ENCODE data around the gene GPR78. TPM values are rescaled to one million over a fixed set of nuclear protein-coding genes. Genes with fewer than 3 reads are reported as not detected.

The GPR78 gene
- total RNA-seq, 1 donor from 2014 or later = not detected

DNA sequence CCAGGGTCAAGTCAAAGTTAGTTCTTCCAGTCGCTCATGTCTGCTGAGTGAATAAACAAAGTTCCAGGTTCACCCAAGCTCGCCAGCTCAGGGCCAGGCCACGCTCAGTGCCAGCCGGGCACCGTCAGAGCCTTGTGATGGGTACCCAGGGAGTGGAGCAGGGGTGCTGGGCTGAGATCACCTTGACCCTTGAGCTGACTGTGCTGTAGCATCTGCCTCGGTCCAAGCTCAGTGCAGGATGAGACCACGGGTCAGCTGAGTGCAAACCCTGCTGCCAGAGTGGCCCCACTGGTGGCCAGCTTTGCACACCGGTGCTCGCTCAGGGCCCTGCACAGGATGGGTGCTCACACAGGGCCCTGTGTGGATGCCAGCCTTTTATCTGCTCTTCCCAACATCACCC is 16.7 kb downstream of the GPR78 start:
- Mint-ChIP-seq H3K9me3 (no peaks in the 10 kb centered on the region), H3K27ac (no peak overlapping the region), H3K4me1 (no peaks in the 10 kb centered on the region), H3K36me3 (ENCODE audit: low read depth) (no peaks in the 10 kb centered on the region), H3K27me3 (peaks cover 12% of the 10 kb centered on the region), H3K4me3 (no peak overlapping the region)
- intact Hi-C loops (cut with micrococcal nuclease) = no loop called here
- DNase-seq (no peak), ATAC-seq (ENCODE audit: low read depth) (no peak)
- ChIA-PET POLR2A (no interaction called here), CTCF (no interaction called here)
- no peak for TF ChIP-seq CTCF (IDR thresholded peaks at IDR 0.05)

GRCh38 chr4:8597319-8597718 is 17.1 kb downstream of the GPR78 start:
- Mint-ChIP-seq H3K36me3 (ENCODE audit: low read depth) (no peaks in the 10 kb centered on the region), H3K27me3 (peaks cover 10% of the 10 kb centered on the region), H3K27ac (no peak overlapping the region), H3K9me3 (no peaks in the 10 kb centered on the region), H3K4me1 (no peaks in the 10 kb centered on the region), H3K4me3 (no peak overlapping the region)
- TF ChIP-seq CTCF (IDR thresholded peaks at IDR 0.05) = no peak
- POLR2A ChIA-PET = no interaction called here
- intact Hi-C loops (cut with micrococcal nuclease) = no loop called here
- CTCF ChIA-PET = no interaction called here
- no peak for DNase-seq
- ATAC-seq (ENCODE audit: low read depth) = no peak

DNA sequence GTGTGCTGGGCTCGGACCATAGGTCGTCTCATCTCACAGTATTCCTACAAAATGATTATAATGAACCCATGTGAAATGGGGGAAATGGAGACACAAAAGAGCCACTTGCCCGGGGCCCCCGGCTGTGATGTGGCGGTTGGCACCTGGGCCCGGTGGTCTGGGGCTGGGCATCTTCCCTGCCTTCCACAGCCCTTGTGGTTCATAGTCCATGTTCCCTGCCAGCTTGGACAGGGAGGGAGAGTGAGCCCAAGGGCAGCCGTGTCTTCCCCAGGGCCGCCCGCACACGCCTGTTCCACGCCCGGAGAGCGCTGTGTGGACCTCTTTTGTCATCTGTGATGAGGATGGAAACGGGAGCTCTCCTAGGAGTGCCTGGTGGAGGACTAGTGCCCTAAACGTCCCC is 17.6 kb downstream of the GPR78 start:
- DNase-seq (no peak), ATAC-seq (ENCODE audit: low read depth) (no peak)
- Mint-ChIP-seq H3K4me1 (no peaks in the 10 kb centered on the region), H3K4me3 (no peak overlapping the region), H3K27ac (no peak overlapping the region), H3K9me3 (no peaks in the 10 kb centered on the region), H3K36me3 (ENCODE audit: low read depth) (no peaks in the 10 kb centered on the region), H3K27me3 (peaks cover 10% of the 10 kb centered on the region)
- intact Hi-C loops (cut with micrococcal nuclease) = no loop called here
- ChIA-PET POLR2A (no interaction called here), CTCF (no interaction called here)
- TF ChIP-seq CTCF (IDR thresholded peaks at IDR 0.05) = no peak

DNA sequence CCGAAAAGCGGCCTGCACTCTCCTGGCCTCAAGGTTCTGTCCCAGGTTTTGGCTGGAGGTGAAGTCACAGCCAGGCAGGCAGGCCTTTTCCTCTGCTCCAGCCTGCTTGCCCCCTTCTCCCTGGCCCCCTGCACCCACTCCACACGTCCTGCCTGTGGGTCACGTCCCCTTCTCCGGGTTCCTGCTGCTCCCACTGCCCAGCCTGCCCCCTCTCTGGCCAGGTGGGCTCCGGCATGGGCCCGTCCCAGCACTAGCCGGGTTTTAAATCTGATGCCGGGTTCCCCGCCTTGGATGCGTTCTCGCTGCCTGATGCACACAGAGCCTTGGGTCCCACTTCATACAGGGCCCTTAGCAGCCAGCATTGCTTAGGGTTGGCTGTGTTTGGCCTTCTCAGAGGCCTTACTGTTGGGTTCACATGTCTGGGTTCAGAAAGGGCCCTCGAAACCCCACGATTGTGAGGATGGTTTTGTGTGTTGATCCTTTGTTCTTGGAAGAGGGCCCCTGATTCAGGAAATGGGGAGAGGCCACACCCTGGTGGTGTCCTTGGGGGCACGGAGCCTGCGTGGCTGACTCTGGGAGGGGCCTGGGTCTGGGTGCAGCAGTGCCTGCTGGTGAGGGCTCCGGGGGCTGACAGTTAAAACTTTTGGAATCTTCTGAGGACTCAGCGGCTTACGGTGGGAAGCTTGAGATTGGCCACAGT is 18.3 kb downstream of the GPR78 start:
- intact Hi-C loops (cut with micrococcal nuclease) = no loop called here
- no peak for TF ChIP-seq CTCF (IDR thresholded peaks at IDR 0.05)
- no peak for DNase-seq
- Mint-ChIP-seq H3K4me1 (no peaks in the 10 kb centered on the region), H3K9me3 (no peaks in the 10 kb centered on the region), H3K27me3 (peaks cover 10% of the 10 kb centered on the region), H3K27ac (no peak overlapping the region), H3K36me3 (ENCODE audit: low read depth) (no peaks in the 10 kb centered on the region), H3K4me3 (no peak overlapping the region)
- POLR2A ChIA-PET = no interaction called here
- CTCF ChIA-PET = no interaction called here
- ATAC-seq (ENCODE audit: low read depth) = no peak

- Mint-ChIP-seq H3K4me3 (no peak overlapping the region), H3K9me3 (no peaks in the 10 kb centered on the region), H3K4me1 (no peaks in the 10 kb centered on the region), H3K36me3 (ENCODE audit: low read depth) (no peaks in the 10 kb centered on the region), H3K27me3 (peaks cover 5% of the 10 kb centered on the region), H3K27ac (no peak overlapping the region)
- POLR2A ChIA-PET = no interaction called here
- ATAC-seq (ENCODE audit: low read depth) = no peak
- intact Hi-C loops (cut with micrococcal nuclease) = no loop called here
- DNase-seq = no peak
- TF ChIP-seq CTCF (IDR thresholded peaks at IDR 0.05) = no peak
- CTCF ChIA-PET = no interaction called here
Measured at GRCh38 chr4:8599091-8599460, 18.9 kb downstream of the GPR78 start.

Data from activated B cell treated with CpG ODN at 0.5 μM for 24 hours (primary cell).